GM12872 (cell line): ENCODE measurements around the gene SLC25A26.

Source experiments
- CTCF ChIP-seq: IDR thresholded peaks from 3 replicates; pipeline ENCODE4 v1.5.1; 2011; ENCODE audit warnings: low read depth, mild to moderate bottlenecking, low read length, moderate library complexity; ENCODE audit not compliant: insufficient read depth

SLC25A26 gene

GRCh38 chr3:66393333-66394005, 172.7 kb downstream of the SLC25A26 start:
- no peak for TF ChIP-seq CTCF

- TF ChIP-seq CTCF: no peak
Measured at GRCh38 chr3:66394019-66394752, 173.4 kb downstream of the SLC25A26 start.

GRCh38 chr3:66394753-66395249, 174.0 kb downstream of the SLC25A26 start:
- TF ChIP-seq CTCF: no peak

GRCh38 chr3:66395635-66396034, 174.8 kb downstream of the SLC25A26 start:
- no peak for TF ChIP-seq CTCF

- TF ChIP-seq CTCF: no peak
Measured at GRCh38 chr3:66396161-66396760, 175.5 kb downstream of the SLC25A26 start.

GRCh38 chr3:66396888-66397287, 176.1 kb downstream of the SLC25A26 start:
- no peak for TF ChIP-seq CTCF

- TF ChIP-seq CTCF: no peak
Measured at GRCh38 chr3:66397745-66398144, 176.9 kb downstream of the SLC25A26 start.
